GM12874 (cell line): ENCODE measurements around the gene ZNF778.

Source experiments
- TF ChIP-seq, protein P1 (sequence below): IDR thresholded peaks from 2 replicates; pipeline ENCODE4 v1.5.1; 2011; ENCODE audit warnings: low read depth, mild to moderate bottlenecking, control low read depth, low read length, moderate library complexity; ENCODE audit not compliant: insufficient read depth

Gene ZNF778

GRCh38 chr16:89191033-89191900, 26.2 kb upstream of the ZNF778 start:
- TF ChIP-seq, protein P1, sequence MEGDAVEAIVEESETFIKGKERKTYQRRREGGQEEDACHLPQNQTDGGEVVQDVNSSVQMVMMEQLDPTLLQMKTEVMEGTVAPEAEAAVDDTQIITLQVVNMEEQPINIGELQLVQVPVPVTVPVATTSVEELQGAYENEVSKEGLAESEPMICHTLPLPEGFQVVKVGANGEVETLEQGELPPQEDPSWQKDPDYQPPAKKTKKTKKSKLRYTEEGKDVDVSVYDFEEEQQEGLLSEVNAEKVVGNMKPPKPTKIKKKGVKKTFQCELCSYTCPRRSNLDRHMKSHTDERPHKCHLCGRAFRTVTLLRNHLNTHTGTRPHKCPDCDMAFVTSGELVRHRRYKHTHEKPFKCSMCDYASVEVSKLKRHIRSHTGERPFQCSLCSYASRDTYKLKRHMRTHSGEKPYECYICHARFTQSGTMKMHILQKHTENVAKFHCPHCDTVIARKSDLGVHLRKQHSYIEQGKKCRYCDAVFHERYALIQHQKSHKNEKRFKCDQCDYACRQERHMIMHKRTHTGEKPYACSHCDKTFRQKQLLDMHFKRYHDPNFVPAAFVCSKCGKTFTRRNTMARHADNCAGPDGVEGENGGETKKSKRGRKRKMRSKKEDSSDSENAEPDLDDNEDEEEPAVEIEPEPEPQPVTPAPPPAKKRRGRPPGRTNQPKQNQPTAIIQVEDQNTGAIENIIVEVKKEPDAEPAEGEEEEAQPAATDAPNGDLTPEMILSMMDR, result no peak

DNA sequence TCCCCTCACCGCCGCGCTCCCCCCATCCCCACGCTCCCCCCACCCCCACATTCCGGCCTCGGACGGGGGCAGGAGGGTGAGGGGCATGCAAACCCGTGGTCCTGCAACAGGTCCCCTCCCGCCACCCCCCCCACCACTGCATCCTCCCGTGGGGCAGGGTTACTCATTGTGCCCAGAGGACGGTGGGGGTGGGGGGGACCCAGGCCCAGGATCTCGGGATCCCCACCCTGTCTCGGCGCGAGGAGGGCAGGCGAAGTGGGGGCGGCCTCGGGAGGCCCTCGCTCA, 25.7 kb upstream of the ZNF778 start:
- TF ChIP-seq, protein P1, result no peak

DNA sequence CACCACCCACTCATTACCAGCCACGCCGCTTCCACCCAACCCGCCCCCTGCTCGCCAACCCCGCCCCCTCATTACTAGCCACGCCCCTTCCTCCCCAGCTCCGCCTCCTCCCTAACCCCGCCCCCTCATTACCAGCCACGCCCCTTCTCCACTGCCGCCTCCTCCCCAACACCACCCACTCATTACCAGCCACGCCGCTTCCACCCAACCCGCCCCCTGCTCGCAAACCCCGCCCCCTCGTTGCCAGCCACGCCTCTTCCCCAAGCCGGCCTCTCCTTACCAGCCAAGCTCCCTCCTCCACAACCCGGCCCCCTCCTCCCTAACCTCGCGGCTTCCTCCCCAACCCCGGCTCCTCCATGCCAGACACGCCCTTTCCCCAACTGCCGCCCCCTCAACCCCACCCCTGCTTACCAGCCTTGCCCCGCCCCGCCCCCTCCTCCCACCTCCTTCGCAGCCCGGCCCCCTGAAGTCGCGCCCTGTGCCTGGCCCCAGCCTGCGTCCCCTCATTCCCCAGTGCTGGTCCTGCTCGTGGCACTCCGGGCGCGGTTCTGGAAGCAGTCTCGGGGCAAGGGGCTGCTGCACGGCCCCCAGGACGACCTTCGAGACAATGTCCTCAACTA, 24.4 kb upstream of the ZNF778 start:
- TF ChIP-seq, protein P1, result no peak

DNA sequence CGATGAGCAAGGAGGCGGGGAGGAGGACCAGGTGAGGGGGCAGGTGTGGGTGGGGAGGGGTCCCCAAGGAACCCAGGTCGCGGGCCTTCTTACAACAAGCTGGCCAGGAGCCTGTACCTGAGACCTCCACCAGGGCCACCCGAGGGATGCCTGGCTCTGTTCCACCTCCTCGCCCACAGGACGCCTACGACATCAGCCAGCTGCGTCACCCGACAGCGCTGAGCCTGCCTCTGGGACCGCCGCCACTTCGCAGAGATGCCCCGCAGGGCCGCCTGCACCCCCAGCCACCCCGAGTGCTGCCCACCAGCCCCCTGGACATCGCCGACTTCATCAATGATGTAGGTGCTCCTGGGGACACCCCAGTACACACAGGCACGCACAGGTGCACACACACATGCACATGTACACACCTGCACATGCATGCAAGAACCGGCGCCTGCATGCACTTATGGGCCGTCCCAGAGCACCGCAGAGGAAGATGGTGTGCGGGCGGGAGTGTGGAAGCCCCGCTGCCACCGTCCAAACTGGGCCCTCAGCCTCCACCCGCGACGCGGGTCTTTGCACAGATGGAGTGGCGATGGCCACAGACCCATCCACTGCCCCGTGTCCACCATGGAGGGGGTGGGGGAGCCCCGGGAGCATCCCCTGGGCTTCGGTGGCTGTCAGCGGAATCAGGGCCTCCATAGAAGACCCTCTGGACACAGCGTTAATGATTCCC, 23.8 kb upstream of the ZNF778 start:
- TF ChIP-seq, protein P1, result no peak

GRCh38 chr16:89194340-89195311, 22.9 kb upstream of the ZNF778 start:
- TF ChIP-seq, protein P1, result no peak

DNA sequence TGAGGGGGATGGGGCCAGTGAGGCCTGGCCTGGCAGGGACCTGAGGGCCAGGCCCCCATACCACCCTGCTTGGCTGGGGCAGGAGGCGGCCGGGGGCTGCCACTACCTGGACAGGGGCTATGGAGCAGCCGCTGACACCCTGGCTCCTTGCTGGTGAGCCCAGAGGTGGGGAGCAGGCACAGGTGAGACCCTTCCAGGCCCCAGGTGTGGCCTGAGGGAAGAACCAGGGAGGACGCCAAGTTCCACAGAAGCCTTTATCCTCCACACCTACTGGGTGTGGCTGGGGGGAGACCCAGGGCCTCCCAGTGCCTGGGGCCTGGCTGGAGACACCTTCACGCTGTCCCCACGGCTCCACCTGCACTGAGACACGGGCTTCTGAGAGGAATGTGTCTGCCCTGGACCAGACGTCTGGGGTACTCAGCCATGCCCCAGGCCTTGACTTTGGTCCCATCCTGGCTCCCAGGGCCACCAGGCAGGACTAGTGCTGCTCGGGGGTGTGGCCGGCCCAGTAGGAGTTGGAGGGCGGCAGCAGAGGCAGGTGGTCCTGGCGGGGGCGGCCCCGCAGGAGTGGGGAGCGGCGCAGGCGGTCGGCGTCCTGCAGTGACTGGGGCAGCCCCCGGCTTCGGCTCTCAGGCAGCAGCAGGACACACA, 21.9 kb upstream of the ZNF778 start:
- TF ChIP-seq, protein P1, result no peak
